Gastrocnemius medialis (tissue), 4 donors: ENCODE results near the gene MUC5B. TPM values are rescaled to one million over a fixed set of nuclear protein-coding genes. Genes with fewer than 3 reads are reported as not detected.

Experiments used
- ATAC-seq, 2 donors: fragments of 150-250 bp; one replicate each; pipeline ENCODE4 v1.9.1; 2016
- DNase-seq, 2 donors: peaks; one replicate each; pipeline ENCODE4 v3.0.0-alpha.2; 2019
- H3K27ac ChIP-seq, 4 donors: fragments of 200-600 bp; sonication (generic); 1 replicate in 1 of 4; 2 replicates in 3 of 4; pipeline ENCODE4 v1.5.1; 2016 to 2018; ENCODE audit warnings: mild to moderate bottlenecking in 2 of 4, moderate library complexity in 1 of 4
- H3K27me3 ChIP-seq, 3 donors: fragments of 200-600 bp; sonication (generic) in 2 of 3; 1 replicate in 1 of 3; 2 replicates in 2 of 3; pipeline versions ENCODE4 v1.5.1 to v1.6.0; 2016 to 2019; ENCODE audit warnings: mild to moderate bottlenecking in 1 of 3, moderate library complexity in 1 of 3
- H3K36me3 ChIP-seq, 2 donors: fragments of 200-600 bp; sonication (generic) in 1 of 2; one replicate each; pipeline ENCODE4 v1.5.1; 2017 to 2018
- H3K4me1 ChIP-seq, 2 donors: fragments of 200-600 bp; sonication (generic) in 1 of 2; one replicate each; pipeline ENCODE4 v1.5.1; 2016 to 2017; ENCODE audit warnings: mild to moderate bottlenecking in 2 of 2
- H3K4me3 ChIP-seq, 4 donors: fragments of 200-600 bp; sonication (generic) in 3 of 4; 1 replicate in 1 of 4; 2 replicates in 3 of 4; pipeline ENCODE4 v1.5.1; 2016 to 2019; ENCODE audit warnings: mild to moderate bottlenecking in 2 of 4
- H3K9me3 ChIP-seq, 3 donors: fragments of 200-600 bp; sonication (generic) in 2 of 3; 1 replicate in 1 of 3; 2 replicates in 2 of 3; pipeline ENCODE4 v1.5.1; 2016 to 2019
- POLR2A ChIP-seq, 2 donors: fragments of 450-650 bp; IDR thresholded peaks; one replicate each; pipeline ENCODE4 v1.6.1; 2017; ENCODE audit warnings: antibody characterized with exemption in 2 of 2, mild to moderate bottlenecking in 2 of 2, moderate library complexity in 2 of 2
- in situ Hi-C, 4 donors: fragments of 200-750 bp; cut with MboI; loops; one replicate each; pipeline versions ENCODE4 v1.15.0 to v1.8.0; 2017; ENCODE audit warnings: low sequenced_read_pairs in 4 of 4
- intact Hi-C: fragments of 100-400 bp; cut with DNase I; formaldehyde crosslinking; loops from one replicate; pipeline ENCODE4 v1.15.1; 2023; ENCODE audit warnings: low total_unique reads
- total RNA-seq, 4 donors: library from RNA; depleted of rRNA; stranded (reverse); fragments of >200 nt; gene quantifications; one replicate each; pipeline versions ENCODE4 v1.1.0 to v1.2.3, GENCODE V29; 2016
- TF ChIP-seq, protein P1 (sequence below), 5 experiments: fragments of 450-650 bp in 3 of 5; fragments of 200-600 bp in 2 of 5; sonication (generic) in 2 of 5; IDR thresholded peaks in 4 of 5; conservative IDR thresholded peaks in 1 of 5; 1 replicate in 4 of 5; 2 replicates in 1 of 5; pipeline ENCODE4 v1.5.1; 2016 to 2019; ENCODE audit warnings: antibody characterized with exemption in 5 of 5, mild to moderate bottlenecking in 3 of 5, moderate library complexity in 3 of 5

Gene MUC5B
- total RNA-seq, 4 donors from 2014 or later = 0.17 TPM; not detected in 3

DNA sequence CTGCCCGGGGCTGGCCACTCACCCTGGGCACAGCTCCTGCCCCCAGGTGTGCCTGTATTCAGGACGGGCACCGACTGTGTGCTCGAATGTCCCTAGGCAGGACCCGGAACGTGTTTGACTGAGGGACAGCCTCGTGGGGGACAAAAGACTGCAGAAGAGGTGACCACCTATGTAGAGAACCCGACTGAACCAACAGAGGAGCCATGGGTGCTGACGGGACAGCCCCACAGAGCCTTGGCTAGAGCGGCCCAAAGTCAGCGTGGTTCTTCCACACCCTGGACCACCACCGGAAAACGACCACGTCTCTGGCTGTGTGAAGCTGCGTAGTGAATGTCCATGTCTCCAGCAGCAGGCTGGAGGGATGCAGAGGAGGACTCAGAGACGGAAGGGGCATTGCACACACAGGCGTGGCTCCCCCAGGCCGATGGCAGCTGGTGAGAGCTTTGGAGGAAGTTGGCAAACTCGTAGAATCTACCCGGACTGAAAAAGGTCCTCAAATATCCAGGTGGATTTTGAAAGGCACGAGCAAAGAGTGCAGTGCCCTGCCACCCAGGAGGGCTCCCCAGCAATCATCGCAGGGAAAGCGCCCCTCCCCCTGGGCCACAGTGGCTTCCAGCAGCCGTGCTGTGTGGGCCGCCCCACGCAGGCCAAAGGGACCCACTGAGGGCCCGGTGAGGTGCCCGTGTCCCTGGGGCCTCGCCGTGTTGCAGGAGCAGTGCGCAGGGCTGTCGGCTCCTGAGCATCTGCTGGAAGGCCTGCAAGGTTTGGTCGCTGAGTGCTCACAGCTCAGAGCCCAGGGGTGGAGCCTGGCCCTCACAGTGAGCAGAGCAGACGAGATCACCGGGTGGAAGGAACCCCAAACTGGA, 17.5 kb upstream of the MUC5B start:
- no peaks in the 10 kb centered on the region for H3K4me1 ChIP-seq
- in situ Hi-C loops (loop anchor here in 3 of 4 donors (25.0 kb wide), 1 partner anchor 307 kb away; no protein-coding TSS in a partner anchor), intact Hi-C loops (no loop called here)
- DNase-seq (peak in 1 of 2 donors; percentile 8), ATAC-seq (no peak)
- H3K9me3 ChIP-seq = no peaks in the 10 kb centered on the region
- TF ChIP-seq, protein P1, sequence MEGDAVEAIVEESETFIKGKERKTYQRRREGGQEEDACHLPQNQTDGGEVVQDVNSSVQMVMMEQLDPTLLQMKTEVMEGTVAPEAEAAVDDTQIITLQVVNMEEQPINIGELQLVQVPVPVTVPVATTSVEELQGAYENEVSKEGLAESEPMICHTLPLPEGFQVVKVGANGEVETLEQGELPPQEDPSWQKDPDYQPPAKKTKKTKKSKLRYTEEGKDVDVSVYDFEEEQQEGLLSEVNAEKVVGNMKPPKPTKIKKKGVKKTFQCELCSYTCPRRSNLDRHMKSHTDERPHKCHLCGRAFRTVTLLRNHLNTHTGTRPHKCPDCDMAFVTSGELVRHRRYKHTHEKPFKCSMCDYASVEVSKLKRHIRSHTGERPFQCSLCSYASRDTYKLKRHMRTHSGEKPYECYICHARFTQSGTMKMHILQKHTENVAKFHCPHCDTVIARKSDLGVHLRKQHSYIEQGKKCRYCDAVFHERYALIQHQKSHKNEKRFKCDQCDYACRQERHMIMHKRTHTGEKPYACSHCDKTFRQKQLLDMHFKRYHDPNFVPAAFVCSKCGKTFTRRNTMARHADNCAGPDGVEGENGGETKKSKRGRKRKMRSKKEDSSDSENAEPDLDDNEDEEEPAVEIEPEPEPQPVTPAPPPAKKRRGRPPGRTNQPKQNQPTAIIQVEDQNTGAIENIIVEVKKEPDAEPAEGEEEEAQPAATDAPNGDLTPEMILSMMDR (IDR thresholded peaks at IDR 0.05 in 4 of 5, conservative IDR thresholded peaks at IDR 0.05 in 1 of 5) = no peak
- no peak for TF ChIP-seq POLR2A (IDR thresholded peaks at IDR 0.05)
- H3K27me3 ChIP-seq = peaks cover 0 to 12% (median 12%) of the 10 kb centered on the region in 3 donors
- no peaks in the 10 kb centered on the region for H3K36me3 ChIP-seq
- no peak overlapping the region for H3K4me3 ChIP-seq
- H3K27ac ChIP-seq = no peak overlapping the region

GRCh38 chr11:1205987-1206331, 16.9 kb upstream of the MUC5B start:
- H3K36me3 ChIP-seq = no peaks in the 10 kb centered on the region
- in situ Hi-C loops (loop anchor here in 3 of 4 donors (25.0 kb wide), 1 partner anchor 306 kb away; no protein-coding TSS in a partner anchor), intact Hi-C loops (no loop called here)
- no peak overlapping the region for H3K27ac ChIP-seq
- ATAC-seq (no peak), DNase-seq (peak in 1 of 2 donors; percentile 1)
- H3K4me3 ChIP-seq = no peak overlapping the region
- no peak for TF ChIP-seq POLR2A (IDR thresholded peaks at IDR 0.05)
- TF ChIP-seq, protein P1 (IDR thresholded peaks at IDR 0.05 in 4 of 5, conservative IDR thresholded peaks at IDR 0.05 in 1 of 5) = no peak
- no peaks in the 10 kb centered on the region for H3K9me3 ChIP-seq
- H3K4me1 ChIP-seq = no peaks in the 10 kb centered on the region
- H3K27me3 ChIP-seq = peaks cover 0 to 12% (median 8%) of the 10 kb centered on the region in 3 donors

DNA sequence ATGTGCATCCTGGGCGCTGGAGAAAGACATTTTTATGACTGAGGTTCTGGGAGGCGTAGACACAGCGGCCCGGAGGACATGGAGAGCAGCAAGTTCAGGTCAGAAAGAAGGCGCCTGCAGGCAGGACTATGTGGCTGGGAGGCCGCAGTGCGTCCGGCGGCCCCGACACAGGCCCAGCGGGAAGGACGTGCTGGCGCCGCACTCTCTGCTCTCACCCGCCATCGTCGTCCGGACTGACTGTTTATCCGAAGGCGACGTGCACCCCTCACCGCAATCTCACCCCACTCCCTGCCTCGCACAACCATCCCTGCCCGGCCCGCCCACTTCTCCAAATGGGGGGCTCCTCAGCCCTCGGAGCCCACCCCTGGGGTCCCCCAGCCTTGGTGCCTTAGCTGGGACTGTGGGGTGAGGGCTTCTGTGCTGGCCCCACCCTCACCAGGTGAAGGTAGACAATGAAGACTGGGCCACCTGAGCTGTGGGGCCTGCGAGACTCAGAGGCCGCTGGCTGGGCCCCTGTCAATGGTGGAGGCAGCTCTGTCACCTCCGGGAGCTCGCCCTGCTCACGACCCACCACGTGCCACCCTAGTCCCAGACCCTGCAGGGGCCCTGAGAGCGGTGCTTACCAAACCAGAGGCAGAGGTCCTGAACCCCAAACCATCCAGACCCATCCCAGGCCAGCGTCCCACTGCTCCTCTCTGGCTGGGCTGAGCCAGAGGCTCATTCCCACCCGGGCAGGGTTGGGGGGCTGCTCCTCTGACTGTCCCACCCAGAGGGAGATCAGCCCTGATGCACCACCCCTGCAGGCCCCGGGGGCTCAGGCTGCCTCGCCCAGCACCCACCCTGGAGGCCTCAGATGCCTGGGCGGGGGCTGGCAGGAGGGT, 16.2 kb upstream of the MUC5B start:
- Histone ChIP-seq H3K27me3 (peaks cover 0 to 12% (median 8%) of the 10 kb centered on the region in 3 donors), H3K27ac (no peak overlapping the region), H3K4me1 (no peaks in the 10 kb centered on the region), H3K4me3 (no peak overlapping the region), H3K36me3 (no peaks in the 10 kb centered on the region), H3K9me3 (no peaks in the 10 kb centered on the region)
- no peak for ATAC-seq
- TF ChIP-seq, protein P1 (IDR thresholded peaks at IDR 0.05 in 4 of 5, conservative IDR thresholded peaks at IDR 0.05 in 1 of 5) = no peak
- TF ChIP-seq POLR2A (IDR thresholded peaks at IDR 0.05) = no peak
- in situ Hi-C loops (loop anchor here in 3 of 4 donors (25.0 kb wide), 1 partner anchor 306 kb away; no protein-coding TSS in a partner anchor), intact Hi-C loops (no loop called here)
- DNase-seq = peak in 1 of 2 donors; percentile 9

GRCh38 chr11:1207401-1208143, 15.3 kb upstream of the MUC5B start:
- intact Hi-C loops = no loop called here
- peaks cover 0 to 12% (median 8%) of the 10 kb centered on the region in 3 donors for H3K27me3 ChIP-seq
- H3K9me3 ChIP-seq = no peaks in the 10 kb centered on the region
- H3K27ac ChIP-seq = no peak overlapping the region
- H3K4me1 ChIP-seq = no peaks in the 10 kb centered on the region
- no peak for TF ChIP-seq POLR2A (IDR thresholded peaks at IDR 0.05)
- TF ChIP-seq, protein P1 (IDR thresholded peaks at IDR 0.05 in 4 of 5, conservative IDR thresholded peaks at IDR 0.05 in 1 of 5) = no peak
- no peak overlapping the region for H3K4me3 ChIP-seq
- peak in 1 of 2 donors; percentile 5 for DNase-seq
- no peak for ATAC-seq
- in situ Hi-C loops = loop anchor here in 3 of 4 donors (25.0 kb wide), 1 partner anchor 305 kb away; no protein-coding TSS in a partner anchor
- H3K36me3 ChIP-seq = no peaks in the 10 kb centered on the region
